HepG2 (cell line): ENCODE data around the gene PEX14. TPM values are rescaled to one million over a fixed set of nuclear protein-coding genes. Genes with fewer than 3 reads are reported as not detected.

Experiments
- CHD2 ChIP-seq: IDR thresholded peaks from 2 replicates; pipeline ENCODE4 v1.6.1; 2011; ENCODE audit warnings: low read depth, low read length, improper control_type of control experiment
- DNMT1 ChIP-seq: sonication (generic); formaldehyde crosslinking; IDR thresholded peaks from 2 replicates; pipeline ENCODE4 v1.5.1; 2020; ENCODE audit warnings: mild to moderate bottlenecking, missing genetic modification reagents
- HDAC2 ChIP-seq: sonication (generic); formaldehyde crosslinking; IDR thresholded peaks from 2 replicates; pipeline ENCODE4 v1.4.0; 2020; ENCODE audit warnings: missing genetic modification reagents
- KDM5A ChIP-seq: fragments of 200-600 bp; sonication (generic); IDR thresholded peaks from 2 replicates; pipeline ENCODE4 v1.7.0; 2018; ENCODE audit warnings: antibody characterized with exemption, mild to moderate bottlenecking, low read length, borderline replicate concordance
- NCOA2 ChIP-seq: sonication (generic); formaldehyde crosslinking; IDR thresholded peaks from 2 replicates; pipeline ENCODE4 v1.8.0; 2022; ENCODE audit warnings: inconsistent platforms
- NR2F6 ChIP-seq, 2 experiments: IDR thresholded peaks; 2 replicates each; pipeline ENCODE4 v1.6.1; 2016; ENCODE audit warnings: antibody characterized with exemption in 1 of 2, mild to moderate bottlenecking in 1 of 2
- SP1 ChIP-seq, 2 experiments: fragments of 450-650 bp in 1 of 2; sonication (generic) in 1 of 2; formaldehyde crosslinking in 1 of 2; IDR thresholded peaks; 2 replicates each; pipeline versions ENCODE4 v1.4.0 to v1.6.1; 2016 to 2020; ENCODE audit warnings: missing genetic modification reagents in 1 of 2
- TAF15 ChIP-seq: fragments of 200-400 bp; formaldehyde crosslinking; IDR thresholded peaks from one replicate; pipeline ENCODE4 v1.6.1; 2018; ENCODE audit warnings: mild to moderate bottlenecking, low read depth, low read length; ENCODE audit not compliant: poor library complexity, severe bottlenecking
- YY1 ChIP-seq: IDR thresholded peaks from 2 replicates; pipeline ENCODE4 v1.6.1; 2011; ENCODE audit warnings: low read length, low read depth, moderate library complexity, mild to moderate bottlenecking; ENCODE audit not compliant: insufficient read depth, insufficient replicate concordance
- ZNF547 ChIP-seq: sonication (generic); formaldehyde crosslinking; IDR thresholded peaks from 2 replicates; pipeline ENCODE4 v1.5.1; 2020; ENCODE audit warnings: mild to moderate bottlenecking, missing genetic modification reagents
- ZNF557 ChIP-seq: sonication (generic); formaldehyde crosslinking; IDR thresholded peaks from 2 replicates; pipeline ENCODE4 v1.4.0; 2020; ENCODE audit warnings: missing genetic modification reagents
- polyA plus RNA-seq, 8 experiments: library from polyadenylated mRNA; depleted of rRNA in 3 of 8; stranded (reverse) in 7 of 8; unstranded in 1 of 8; fragments of >200 nt; fragmentation: Illumina TruSeq in 4 of 8; extraction: Trizol in 4 of 8; gene quantifications; 2 replicates each; pipeline versions ENCODE4 v1.2.1 to v1.2.3, GENCODE V29; 2011 to 2016; ENCODE audit warnings: low read depth in 4 of 8, missing spikeins in 1 of 8, mixed read lengths in 1 of 8; ENCODE audit not compliant: insufficient read depth in 1 of 8
- total RNA-seq, 5 experiments: library from RNA; depleted of rRNA; stranded (reverse); fragments of >200 nt; fragmentation: Illumina TruSeq; extraction: Trizol; gene quantifications; 2 replicates each; pipeline ENCODE4 v1.2.3, GENCODE V29; 2016; ENCODE audit warnings: low read depth in 1 of 5
- TF ChIP-seq, protein P1 (sequence below): IDR thresholded peaks from 2 replicates; pipeline ENCODE4 v1.6.1; 2016; ENCODE audit warnings: low read depth, control low read depth
- TF ChIP-seq, protein P2 (sequence below), 2 experiments: sonication (generic) in 1 of 2; formaldehyde crosslinking in 1 of 2; IDR thresholded peaks; 2 replicates each; pipeline versions ENCODE4 v1.4.0 to v1.6.1; 2018 to 2020; ENCODE audit warnings: missing genetic modification reagents in 2 of 2, borderline replicate concordance in 1 of 2, low read depth in 1 of 2, mild to moderate bottlenecking in 1 of 2, missing biosample characterization in 1 of 2
- TF ChIP-seq, protein P3 (sequence below): sonication (generic); formaldehyde crosslinking; IDR thresholded peaks from 2 replicates; pipeline ENCODE4 v1.4.0; 2020; ENCODE audit warnings: mild to moderate bottlenecking, missing genetic modification reagents
- TF ChIP-seq, protein P4 (sequence below): sonication (generic); formaldehyde crosslinking; conservative IDR thresholded peaks from 2 replicates; pipeline ENCODE4 v1.4.0; 2020; ENCODE audit warnings: missing genetic modification reagents
- TF ChIP-seq, protein P5 (sequence below): IDR thresholded peaks from 2 replicates; pipeline ENCODE4 v1.6.1; 2018; ENCODE audit warnings: missing genetic modification reagents
- TF ChIP-seq, protein P6 (sequence below): sonication (generic); formaldehyde crosslinking; IDR thresholded peaks from 2 replicates; pipeline ENCODE4 v1.5.0; 2020; ENCODE audit warnings: mild to moderate bottlenecking, missing genetic modification reagents

Gene PEX14
- total and polyA plus RNA-seq, 2 of the 13 experiments (the other 11 are each of a cell fraction or from before 2014, with no cell fraction given) = 6.5 to 9.9 TPM

DNA sequence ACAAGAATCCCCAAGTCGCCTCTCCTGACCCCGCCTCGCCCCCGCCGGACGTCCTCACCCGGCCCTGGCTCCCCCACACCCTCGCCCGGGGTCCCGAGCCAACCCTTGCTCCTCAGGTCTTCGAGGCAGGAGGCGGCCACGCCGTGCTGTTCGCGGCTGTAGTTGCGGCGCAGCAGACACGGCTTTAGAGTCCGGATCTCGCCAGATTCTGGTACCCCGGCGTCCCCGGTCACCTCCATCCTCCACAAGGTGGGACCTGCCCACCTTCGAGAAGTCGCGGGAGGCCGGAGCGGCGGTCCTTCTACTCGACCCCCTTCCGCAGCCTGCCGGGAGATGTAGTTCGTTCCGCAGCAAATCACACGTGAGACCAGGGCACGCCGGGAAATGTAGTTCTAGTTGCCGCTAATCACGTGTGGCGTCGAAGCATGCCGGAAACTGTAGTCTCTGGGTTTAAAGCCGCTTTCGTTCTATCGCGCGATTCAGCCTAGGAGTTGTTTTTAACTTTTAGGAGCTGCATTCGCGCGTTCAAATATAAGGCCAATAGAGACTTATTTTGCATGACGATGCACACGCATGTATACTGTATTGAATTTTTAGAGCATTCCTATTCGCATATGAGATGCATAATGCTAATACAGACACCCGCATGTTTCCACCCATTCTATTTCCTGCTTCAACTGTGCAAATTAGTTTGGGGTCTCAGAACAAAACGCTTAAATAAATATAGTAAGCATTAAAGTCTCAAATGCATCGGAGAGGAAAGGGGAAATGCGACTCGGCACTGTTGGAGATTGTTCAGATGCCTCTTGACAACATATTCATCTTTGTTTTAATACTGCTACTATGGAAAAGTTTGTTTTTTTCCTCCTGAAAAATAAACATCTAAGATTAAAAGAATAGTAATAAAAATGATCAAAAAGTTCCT, 2.3 kb upstream of the PEX14 start, which contains the start of gene DFFA (continued):
- TF ChIP-seq, protein P1, sequence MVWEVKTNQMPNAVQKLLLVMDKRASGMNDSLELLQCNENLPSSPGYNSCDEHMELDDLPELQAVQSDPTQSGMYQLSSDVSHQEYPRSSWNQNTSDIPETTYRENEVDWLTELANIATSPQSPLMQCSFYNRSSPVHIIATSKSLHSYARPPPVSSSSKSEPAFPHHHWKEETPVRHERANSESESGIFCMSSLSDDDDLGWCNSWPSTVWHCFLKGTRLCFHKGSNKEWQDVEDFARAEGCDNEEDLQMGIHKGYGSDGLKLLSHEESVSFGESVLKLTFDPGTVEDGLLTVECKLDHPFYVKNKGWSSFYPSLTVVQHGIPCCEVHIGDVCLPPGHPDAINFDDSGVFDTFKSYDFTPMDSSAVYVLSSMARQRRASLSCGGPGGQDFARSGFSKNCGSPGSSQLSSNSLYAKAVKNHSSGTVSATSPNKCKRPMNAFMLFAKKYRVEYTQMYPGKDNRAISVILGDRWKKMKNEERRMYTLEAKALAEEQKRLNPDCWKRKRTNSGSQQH (CRISPR knock-in tag) = 0 out of 2 replicates have a peak, but pooled peaks have one; percentile 37
- TF ChIP-seq SP1 (IDR thresholded peaks at IDR 0.05) = no peak
- peak; percentile 40; the same call in 1 of the 2 replicates for TF ChIP-seq SP1 (CRISPR knock-in tag; IDR thresholded peaks at IDR 0.05)
- TF ChIP-seq YY1 = peak; percentile 83
- TF ChIP-seq TAF15 = no peak
- TF ChIP-seq, protein P2, sequence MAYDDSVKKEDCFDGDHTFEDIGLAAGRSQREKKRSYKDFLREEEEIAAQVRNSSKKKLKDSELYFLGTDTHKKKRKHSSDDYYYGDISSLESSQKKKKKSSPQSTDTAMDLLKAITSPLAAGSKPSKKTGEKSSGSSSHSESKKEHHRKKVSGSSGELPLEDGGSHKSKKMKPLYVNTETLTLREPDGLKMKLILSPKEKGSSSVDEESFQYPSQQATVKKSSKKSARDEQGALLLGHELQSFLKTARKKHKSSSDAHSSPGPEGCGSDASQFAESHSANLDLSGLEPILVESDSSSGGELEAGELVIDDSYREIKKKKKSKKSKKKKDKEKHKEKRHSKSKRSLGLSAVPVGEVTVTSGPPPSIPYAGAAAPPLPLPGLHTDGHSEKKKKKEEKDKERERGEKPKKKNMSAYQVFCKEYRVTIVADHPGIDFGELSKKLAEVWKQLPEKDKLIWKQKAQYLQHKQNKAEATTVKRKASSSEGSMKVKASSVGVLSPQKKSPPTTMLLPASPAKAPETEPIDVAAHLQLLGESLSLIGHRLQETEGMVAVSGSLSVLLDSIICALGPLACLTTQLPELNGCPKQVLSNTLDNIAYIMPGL (CRISPR knock-in tag; IDR thresholded peaks at IDR 0.05; ENCODE audit: borderline replicate concordance in 1 of 2, low read depth in 1 of 2) = peak; percentile 57 to 79
- TF ChIP-seq, protein P3, sequence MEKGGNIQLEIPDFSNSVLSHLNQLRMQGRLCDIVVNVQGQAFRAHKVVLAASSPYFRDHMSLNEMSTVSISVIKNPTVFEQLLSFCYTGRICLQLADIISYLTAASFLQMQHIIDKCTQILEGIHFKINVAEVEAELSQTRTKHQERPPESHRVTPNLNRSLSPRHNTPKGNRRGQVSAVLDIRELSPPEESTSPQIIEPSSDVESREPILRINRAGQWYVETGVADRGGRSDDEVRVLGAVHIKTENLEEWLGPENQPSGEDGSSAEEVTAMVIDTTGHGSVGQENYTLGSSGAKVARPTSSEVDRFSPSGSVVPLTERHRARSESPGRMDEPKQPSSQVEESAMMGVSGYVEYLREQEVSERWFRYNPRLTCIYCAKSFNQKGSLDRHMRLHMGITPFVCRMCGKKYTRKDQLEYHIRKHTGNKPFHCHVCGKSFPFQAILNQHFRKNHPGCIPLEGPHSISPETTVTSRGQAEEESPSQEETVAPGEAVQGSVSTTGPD (CRISPR knock-in tag) = peak; percentile 13; the same call in 1 of the 2 replicates
- TF ChIP-seq NR2F6 (IDR thresholded peaks at IDR 0.05) = no peak; the same call in 1 of the 2 replicates
- TF ChIP-seq NR2F6 (CRISPR knock-in tag; IDR thresholded peaks at IDR 0.05) = peak; percentile 48
- 0 out of 2 replicates have a peak, but pooled peaks have one; percentile 32 for TF ChIP-seq DNMT1 (CRISPR knock-in tag)
- peak; percentile 60 for TF ChIP-seq NCOA2 (CRISPR knock-in tag)
- TF ChIP-seq, protein P4, sequence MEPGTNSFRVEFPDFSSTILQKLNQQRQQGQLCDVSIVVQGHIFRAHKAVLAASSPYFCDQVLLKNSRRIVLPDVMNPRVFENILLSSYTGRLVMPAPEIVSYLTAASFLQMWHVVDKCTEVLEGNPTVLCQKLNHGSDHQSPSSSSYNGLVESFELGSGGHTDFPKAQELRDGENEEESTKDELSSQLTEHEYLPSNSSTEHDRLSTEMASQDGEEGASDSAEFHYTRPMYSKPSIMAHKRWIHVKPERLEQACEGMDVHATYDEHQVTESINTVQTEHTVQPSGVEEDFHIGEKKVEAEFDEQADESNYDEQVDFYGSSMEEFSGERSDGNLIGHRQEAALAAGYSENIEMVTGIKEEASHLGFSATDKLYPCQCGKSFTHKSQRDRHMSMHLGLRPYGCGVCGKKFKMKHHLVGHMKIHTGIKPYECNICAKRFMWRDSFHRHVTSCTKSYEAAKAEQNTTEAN (CRISPR knock-in tag) = no peak; the same call in 1 of the 2 replicates
- peak; percentile 56; the same call in 1 of the 2 replicates for TF ChIP-seq KDM5A
- TF ChIP-seq, protein P5, sequence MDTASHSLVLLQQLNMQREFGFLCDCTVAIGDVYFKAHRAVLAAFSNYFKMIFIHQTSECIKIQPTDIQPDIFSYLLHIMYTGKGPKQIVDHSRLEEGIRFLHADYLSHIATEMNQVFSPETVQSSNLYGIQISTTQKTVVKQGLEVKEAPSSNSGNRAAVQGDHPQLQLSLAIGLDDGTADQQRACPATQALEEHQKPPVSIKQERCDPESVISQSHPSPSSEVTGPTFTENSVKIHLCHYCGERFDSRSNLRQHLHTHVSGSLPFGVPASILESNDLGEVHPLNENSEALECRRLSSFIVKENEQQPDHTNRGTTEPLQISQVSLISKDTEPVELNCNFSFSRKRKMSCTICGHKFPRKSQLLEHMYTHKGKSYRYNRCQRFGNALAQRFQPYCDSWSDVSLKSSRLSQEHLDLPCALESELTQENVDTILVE (CRISPR knock-in tag) = no peak; the same call in 1 of the 2 replicates
- peak; percentile 85 for TF ChIP-seq HDAC2 (CRISPR knock-in tag)
- TF ChIP-seq CHD2 = peak; percentile 94
- TF ChIP-seq, protein P6, sequence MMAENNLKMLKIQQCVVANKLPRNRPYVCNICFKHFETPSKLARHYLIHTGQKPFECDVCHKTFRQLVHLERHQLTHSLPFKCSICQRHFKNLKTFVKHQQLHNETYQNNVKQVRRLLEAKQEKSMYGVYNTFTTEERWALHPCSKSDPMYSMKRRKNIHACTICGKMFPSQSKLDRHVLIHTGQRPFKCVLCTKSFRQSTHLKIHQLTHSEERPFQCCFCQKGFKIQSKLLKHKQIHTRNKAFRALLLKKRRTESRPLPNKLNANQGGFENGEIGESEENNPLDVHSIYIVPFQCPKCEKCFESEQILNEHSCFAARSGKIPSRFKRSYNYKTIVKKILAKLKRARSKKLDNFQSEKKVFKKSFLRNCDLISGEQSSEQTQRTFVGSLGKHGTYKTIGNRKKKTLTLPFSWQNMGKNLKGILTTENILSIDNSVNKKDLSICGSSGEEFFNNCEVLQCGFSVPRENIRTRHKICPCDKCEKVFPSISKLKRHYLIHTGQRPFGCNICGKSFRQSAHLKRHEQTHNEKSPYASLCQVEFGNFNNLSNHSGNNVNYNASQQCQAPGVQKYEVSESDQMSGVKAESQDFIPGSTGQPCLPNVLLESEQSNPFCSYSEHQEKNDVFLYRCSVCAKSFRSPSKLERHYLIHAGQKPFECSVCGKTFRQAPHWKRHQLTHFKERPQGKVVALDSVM = peak; percentile 68
- no peak for TF ChIP-seq ZNF557
- TF ChIP-seq ZNF547 (CRISPR knock-in tag) = peak; percentile 79
